ENCODE measurements around the gene ZNF680.

- TF ChIP-seq EZH2 (IDR thresholded peaks at IDR 0.05; ENCODE audit: insufficient read depth, poor library complexity, severe bottlenecking) (no peak), EZH2phosphoT487 (IDR thresholded peaks at IDR 0.05; ENCODE audit: insufficient read depth, low read depth) (no peak)
Observed at GRCh38 chr7:64610997-64611396, 48.1 kb upstream of the ZNF680 start.

All from GM23248 (cell line).